GM21447 (cell line): ENCODE measurements around the gene PLK4.

Source experiments
- ATAC-seq: cut with Tn5 transposase; IDR thresholded peaks from one replicate; pipeline ENCODE4 v1.9.1; 2021; ENCODE audit not compliant: unreplicated experiment

The PLK4 gene

GRCh38 chr4:127880763-127881562 lies at the start of gene PLK4:
PLK4 (plus strand) TSS chr4:127880893; CDS start chr4:127881135, 242 bp downstream.
- peak; percentile 92 for ATAC-seq

- ATAC-seq, result peak; percentile 63
Measured at GRCh38 chr4:127832585-127832984, 48.1 kb upstream of the PLK4 start.

- ATAC-seq, result no peak
Measured at GRCh38 chr4:127843704-127844600, 36.7 kb upstream of the PLK4 start.

- ATAC-seq, result no peak
Measured at GRCh38 chr4:127844601-127845116, 36.0 kb upstream of the PLK4 start.

- ATAC-seq, result no peak
Measured at GRCh38 chr4:127846061-127846460, 34.6 kb upstream of the PLK4 start.

- ATAC-seq, result no peak
Measured at GRCh38 chr4:127846765-127847164, 33.9 kb upstream of the PLK4 start.

GRCh38 chr4:127849505-127850234 lies 31.0 kb upstream of the PLK4 start:
- ATAC-seq, result no peak

GRCh38 chr4:127852661-127853060 lies 28.0 kb upstream of the PLK4 start:
- no peak for ATAC-seq

- ATAC-seq, result peak; percentile 12
Measured at GRCh38 chr4:127856196-127856812, 24.4 kb upstream of the PLK4 start.

GRCh38 chr4:127856813-127857447 lies 23.8 kb upstream of the PLK4 start:
- ATAC-seq, result peak; percentile 87

GRCh38 chr4:127857641-127858040 lies 23.1 kb upstream of the PLK4 start:
- no peak for ATAC-seq

- no peak for ATAC-seq
Measured at GRCh38 chr4:127868196-127868595, 12.5 kb upstream of the PLK4 start.

GRCh38 chr4:127870281-127870680 lies 10.4 kb upstream of the PLK4 start:
- no peak for ATAC-seq

GRCh38 chr4:127870688-127871087 lies 10.0 kb upstream of the PLK4 start:
- ATAC-seq, result no peak

GRCh38 chr4:127875791-127876190 lies 4.9 kb upstream of the PLK4 start:
- ATAC-seq, result no peak

GRCh38 chr4:127881563-127881864 lies 821 bp downstream of the PLK4 start:
- peak; percentile 42 for ATAC-seq

- ATAC-seq, result no peak
Measured at GRCh38 chr4:127888559-127888958, 7.9 kb downstream of the PLK4 start.

- no peak for ATAC-seq
Measured at GRCh38 chr4:127889903-127890302, 9.2 kb downstream of the PLK4 start.

- no peak for ATAC-seq
Measured at GRCh38 chr4:127896069-127896468, 15.4 kb downstream of the PLK4 start.

GRCh38 chr4:127896528-127896927 lies 15.8 kb downstream of the PLK4 start:
- no peak for ATAC-seq
